Erythroblast (primary cell): ENCODE measurements around the gene ADRB2.

Source experiments
- GATA1 ChIP-seq: IDR thresholded peaks from 2 replicates; pipeline ENCODE4 v1.6.1; 2011; ENCODE audit warnings: low read depth, mild to moderate bottlenecking, control low read depth, low read length, moderate library complexity
- POLR2A ChIP-seq: IDR thresholded peaks from 2 replicates; pipeline ENCODE4 v1.6.1; 2011; ENCODE audit warnings: mild to moderate bottlenecking, low read length

DNA sequence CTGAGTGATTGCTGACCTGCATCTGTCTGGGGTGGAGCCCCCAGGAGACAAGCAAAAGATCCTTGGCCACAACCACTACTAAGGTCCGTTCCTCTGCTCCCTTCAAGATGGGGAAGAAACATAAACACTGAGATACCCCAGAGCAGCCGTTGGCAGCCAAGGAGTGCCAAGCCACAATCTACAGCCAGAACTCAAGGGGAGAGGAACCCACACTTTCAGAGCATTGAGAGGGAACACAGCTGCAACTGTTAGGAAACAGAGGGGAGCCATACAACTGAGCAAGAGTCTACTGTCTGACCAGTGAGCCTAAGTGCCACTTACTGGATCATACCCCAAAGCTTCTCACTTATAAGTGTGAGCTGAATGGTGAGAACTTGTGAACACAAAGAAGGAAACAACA is 44.6 kb upstream of the ADRB2 start:
- TF ChIP-seq POLR2A (no peak), GATA1 (no peak)
